NK-92 treated with Interleukin-12 subunit alpha and Interleukin-12 subunit beta, amount 100 ng/mL, for 24 hours (cell line): ENCODE results near the gene GTF3C1.

Source experiments
- DNase-seq: peaks from one replicate; lab custom pipeline; 2025; lab: John Stamatoyannopoulos, UW

Gene GTF3C1

DNA sequence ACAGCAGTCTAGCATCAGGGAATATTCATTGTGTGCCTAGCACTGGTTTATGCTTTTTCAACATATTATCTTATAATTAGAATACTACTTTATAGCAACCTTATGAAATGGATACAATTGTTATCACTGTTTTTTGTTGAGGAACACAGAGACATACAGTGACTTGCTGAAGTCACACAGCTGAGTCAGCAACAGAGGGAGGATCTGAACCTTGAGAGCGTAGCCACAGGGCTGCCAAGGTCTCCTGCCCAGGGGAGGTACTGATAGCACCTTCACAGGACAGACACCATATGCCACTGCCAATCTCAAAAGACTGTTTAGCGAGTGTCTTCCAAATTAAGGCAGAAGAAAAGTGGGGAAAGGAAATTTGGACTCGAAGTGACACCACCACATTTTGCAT, 63.0 kb downstream of the GTF3C1 start:
- DNase-seq: no peak

DNA sequence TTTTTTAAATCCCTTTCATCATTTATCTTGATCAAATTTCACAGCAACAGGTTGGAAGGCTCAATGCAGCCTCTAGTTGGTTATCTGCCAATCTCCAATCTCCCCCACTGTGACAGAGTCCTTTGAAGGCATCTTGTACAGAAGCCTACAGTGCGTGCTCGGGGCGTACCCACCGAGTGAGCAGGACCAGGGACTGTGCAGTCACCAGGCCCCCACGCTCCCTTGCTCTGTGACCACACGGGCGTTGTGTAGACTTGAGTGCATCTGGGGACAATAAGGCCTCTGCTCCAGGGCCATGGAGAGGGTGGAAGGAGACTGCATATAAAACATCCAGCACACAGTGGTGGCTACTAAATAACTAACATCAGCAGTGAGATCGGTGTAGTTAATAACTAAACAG, 63.4 kb downstream of the GTF3C1 start:
- DNase-seq: no peak

DNA sequence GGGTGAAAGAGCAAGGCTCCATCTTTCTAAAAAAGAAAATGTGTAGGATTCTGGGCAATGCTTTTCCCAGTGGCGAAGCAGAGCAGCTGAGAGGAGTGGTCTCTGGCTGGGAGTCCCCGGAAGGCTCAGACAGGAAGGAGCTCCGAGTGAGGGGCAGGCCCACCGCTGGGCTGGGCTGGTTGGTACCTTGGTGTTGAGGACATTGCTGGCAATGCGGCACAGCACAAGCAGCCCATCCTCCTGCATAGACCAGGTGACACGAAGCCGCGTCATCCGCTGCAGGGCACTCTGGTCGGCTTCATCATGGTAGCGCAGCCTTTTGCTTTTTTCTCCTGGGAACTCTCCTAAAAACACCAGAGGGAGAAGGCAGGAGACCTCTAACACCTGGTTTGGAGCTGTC, 63.9 kb downstream of the GTF3C1 start:
- DNase-seq: no peak

DNA sequence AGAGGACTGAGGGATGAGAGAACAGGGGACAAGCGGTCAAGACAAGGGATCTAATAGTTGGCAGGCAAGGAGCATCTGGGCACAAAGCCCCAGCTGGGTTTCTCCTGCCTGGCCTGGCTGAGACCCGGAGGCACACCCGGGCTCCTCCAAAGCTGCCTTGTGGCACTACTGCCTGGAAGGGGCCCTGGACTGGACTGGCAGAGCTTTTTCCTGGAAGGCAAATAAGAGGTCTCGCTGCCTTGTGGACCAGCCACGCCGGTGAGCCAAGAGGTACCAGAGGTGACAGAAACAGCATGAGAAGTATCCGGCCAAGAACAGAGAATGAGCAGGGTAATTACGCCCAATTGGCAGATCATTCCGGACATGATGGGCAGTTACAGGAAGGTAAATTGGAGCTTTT, 64.6 kb downstream of the GTF3C1 start:
- no peak for DNase-seq

DNA sequence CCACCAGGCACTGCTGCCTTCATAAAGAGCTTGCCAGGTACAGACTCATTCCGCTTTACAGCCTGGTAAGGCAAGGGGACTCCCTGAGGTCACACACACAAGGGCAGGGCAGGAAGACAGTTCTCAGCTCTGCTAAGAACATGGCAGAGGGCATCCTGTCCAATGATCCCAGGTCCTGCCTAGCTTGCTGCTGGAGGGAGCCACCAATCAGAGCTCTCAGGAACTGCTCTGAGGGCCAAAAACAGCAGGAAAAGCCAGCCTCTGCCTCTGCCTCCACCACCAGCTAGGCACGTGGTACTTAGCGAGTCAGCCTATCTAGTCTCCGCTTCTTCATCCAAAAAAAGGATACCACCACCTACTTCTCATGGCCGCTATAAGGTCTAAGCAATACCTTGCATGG, 66.1 kb downstream of the GTF3C1 start:
- DNase-seq: no peak

DNA sequence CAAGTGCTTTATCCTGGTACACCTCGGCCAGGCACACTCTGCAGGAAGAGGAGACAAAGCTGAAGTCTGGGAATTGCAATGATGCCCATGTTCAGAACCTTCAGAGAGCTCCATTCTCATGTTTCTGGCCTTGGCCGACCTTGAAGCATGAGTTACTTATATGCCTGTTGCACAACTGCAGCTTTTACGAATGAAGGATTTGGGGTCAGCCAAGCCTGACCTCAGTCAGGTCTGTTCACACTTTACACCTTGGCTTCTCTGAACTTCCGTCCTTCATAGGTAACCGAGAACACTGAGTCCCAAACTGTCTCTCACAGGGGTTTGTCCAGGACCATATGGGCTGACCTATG, 66.7 kb downstream of the GTF3C1 start:
- no peak for DNase-seq

GRCh38 chr16:27482397-27483087, 67.2 kb downstream of the GTF3C1 start:
- no peak for DNase-seq

DNA sequence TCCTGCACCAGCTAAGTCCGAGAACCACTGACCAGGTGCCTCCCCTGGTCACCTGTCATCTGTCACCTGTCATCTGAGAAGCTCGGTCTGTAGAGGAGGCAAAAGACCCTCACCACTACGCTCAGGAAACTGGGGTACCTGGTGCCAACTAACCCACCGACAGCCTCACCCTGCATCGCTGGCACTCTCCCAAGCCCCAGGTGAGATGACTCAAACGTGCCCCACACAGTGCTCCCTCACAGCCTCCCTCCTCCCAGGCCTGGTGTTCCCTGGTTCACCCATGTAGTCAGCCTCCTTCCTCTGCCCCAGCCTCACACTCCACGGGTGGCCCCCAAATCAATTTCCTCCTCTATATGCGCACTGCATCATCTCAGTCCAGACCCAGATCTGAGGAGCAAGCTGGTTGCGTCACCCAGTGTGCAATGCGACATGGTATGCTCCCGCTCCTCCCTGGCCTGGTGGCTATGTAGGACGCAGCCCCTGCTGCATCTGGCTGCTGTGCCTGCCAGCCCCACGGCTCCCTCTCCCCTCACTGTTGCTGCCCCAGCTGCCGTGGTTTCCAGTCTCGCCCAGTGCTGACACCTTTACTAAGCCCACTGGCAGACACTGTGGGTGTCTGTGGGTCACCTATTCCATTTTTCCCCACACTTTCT, 68.3 kb downstream of the GTF3C1 start:
- no peak for DNase-seq

- no peak for DNase-seq
These were observed 69.0 kb downstream of the GTF3C1 start for GRCh38 chr16:27480761-27481160.

DNA sequence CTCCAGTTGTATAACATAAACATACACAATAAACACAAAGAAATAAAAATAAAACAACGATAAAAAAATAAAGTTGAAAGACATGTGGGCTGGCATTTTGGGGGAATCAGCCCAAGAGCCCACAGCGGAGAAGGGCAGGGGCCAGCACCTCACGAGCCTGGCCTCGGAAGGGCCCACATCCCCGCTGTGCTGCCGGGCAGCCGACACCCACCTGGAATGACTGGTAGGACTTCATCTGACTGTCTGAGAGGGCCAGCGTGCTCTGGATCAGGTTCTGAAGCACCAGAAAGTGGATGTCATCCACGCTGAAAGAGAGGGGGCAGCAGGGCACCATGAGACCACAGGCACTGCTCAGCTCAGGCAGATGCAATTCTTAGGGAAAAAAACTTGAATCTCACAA, 73.5 kb downstream of the GTF3C1 start:
- no peak for DNase-seq

- no peak for DNase-seq
These were observed 74.2 kb downstream of the GTF3C1 start for GRCh38 chr16:27475561-27475960.

DNA sequence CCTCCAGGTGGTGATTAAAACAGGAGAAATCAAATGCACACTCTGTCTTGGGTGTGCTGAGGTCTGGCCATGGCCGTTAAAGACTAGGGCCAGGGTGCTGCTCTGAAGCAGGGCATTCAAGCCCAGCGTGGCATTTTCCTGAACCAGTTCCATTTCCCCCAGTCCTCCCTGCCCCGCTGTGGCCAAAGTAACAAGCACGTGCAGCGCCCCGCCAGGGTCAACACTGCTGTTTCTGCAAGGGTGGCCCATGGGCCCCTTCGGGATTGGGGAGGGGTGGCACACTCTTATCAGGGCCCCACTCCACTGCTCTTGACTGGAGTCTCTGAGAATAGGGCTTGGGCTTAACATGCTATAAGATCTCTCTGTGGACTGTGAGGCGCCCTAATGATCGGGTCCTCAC, 74.8 kb downstream of the GTF3C1 start:
- no peak for DNase-seq

DNA sequence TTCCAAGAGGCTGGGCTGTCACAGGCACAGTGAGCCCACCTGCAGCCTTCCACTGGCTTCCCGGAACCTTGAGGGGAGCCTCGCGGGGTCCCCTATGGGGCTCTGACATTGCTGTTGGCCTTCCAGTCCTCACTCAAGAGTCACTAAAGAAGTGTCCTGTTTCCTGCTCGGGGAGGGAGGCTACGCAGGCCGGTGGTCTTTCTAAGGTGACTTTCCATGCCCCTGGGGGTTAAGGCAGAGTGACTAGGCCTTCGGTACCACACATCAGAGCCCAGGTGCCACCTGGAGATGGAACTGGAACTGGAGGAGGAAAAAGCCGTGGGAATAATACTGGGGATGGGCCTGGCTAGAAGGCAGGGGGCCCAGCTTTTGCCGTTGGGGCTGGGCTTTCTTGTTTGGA, 75.7 kb downstream of the GTF3C1 start:
- DNase-seq: no peak

DNA sequence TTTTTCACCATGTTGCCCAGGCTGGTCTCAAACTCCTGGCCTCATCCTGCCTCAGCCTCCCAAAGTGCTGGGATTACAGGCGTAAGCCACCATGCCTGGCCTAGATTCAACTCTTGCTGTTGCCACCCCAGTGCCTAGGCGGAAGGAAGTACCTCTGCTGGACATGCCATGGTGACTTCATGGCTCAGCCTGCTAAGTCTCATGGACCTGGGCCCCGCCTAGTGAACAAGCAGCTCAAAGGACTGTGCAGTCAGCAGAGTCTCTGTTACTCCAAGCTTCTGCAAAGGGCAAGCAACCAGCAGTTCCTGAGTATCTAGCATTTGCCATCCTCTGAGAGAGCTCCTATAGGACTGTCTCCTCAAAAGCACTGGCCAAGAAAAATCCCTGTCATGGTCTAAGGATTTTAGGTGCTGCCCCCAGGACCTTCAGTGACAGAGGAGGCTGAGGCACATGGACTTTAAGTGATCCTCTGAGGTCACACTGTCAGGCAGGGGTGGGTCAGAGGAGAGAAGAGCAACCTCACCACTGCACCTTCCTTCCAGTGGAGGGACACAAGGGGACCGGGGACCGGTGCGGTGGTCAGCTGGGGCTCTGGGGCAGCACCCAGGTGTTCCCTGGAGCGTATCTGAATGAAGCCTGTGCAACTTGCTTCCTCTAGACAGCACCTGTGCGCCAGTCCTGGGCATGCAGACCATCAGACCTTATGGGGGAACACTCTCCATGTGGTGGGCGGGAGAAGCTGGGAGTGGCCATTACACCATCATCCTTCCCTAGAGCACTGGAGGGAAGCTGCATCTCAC, 76.4 kb downstream of the GTF3C1 start:
- DNase-seq: no peak

GRCh38 chr16:27472091-27473020, 77.4 kb downstream of the GTF3C1 start:
- DNase-seq: no peak

DNA sequence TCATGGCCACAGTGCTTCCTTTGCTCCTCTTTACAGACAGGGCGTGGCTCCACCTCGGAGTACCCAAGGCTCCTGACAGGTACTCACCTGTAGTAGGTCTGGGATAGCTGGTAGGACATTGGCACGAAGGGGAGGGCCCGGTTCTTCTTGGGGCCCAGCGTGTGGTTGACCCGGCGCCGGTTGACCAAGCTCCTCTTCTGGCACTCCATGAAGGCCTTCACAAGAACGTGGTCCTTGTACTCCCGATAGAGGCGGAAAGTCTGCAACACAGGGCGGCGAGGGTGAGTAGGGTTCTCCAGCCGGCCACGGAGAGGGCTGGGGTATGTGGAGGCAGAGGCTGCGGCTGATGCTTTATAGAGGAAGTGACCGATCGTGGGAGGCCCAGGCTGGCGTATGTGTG, 78.1 kb downstream of the GTF3C1 start:
- no peak for DNase-seq

- no peak for DNase-seq
These were observed 78.9 kb downstream of the GTF3C1 start for GRCh38 chr16:27470567-27471431.

GRCh38 chr16:27468941-27469531, 80.7 kb downstream of the GTF3C1 start:
- no peak for DNase-seq

- no peak for DNase-seq
These were observed 84.2 kb downstream of the GTF3C1 start for GRCh38 chr16:27465483-27465879.

- no peak for DNase-seq
These were observed 84.9 kb downstream of the GTF3C1 start for GRCh38 chr16:27464626-27465482.
